Ishikawa (cell line): Measurements from ENCODE around the gene TMEM181.

Experiments
- CEBPB ChIP-seq: IDR thresholded peaks from 2 replicates; pipeline ENCODE4 v1.6.1; 2012
- CREB1 ChIP-seq: IDR thresholded peaks from 2 replicates; pipeline ENCODE4 v1.6.1; 2012; ENCODE audit warnings: low read depth
- EGR1 ChIP-seq: IDR thresholded peaks from 2 replicates; pipeline ENCODE4 v1.6.1; 2012
- EP300 ChIP-seq: IDR thresholded peaks from 2 replicates; pipeline ENCODE4 v1.6.1; 2012; ENCODE audit warnings: borderline replicate concordance
- FOXM1 ChIP-seq: IDR thresholded peaks from 2 replicates; pipeline ENCODE4 v1.6.1; 2012; ENCODE audit warnings: low read depth, borderline replicate concordance
- NFIC ChIP-seq: IDR thresholded peaks from 2 replicates; pipeline ENCODE4 v1.6.1; 2012
- RAD21 ChIP-seq: IDR thresholded peaks from 2 replicates; pipeline ENCODE4 v1.6.1; 2012; ENCODE audit warnings: low read depth
- TAF1 ChIP-seq: IDR thresholded peaks from 2 replicates; pipeline ENCODE4 v1.6.1; 2012; ENCODE audit warnings: low read depth, mild to moderate bottlenecking
- TCF12 ChIP-seq: IDR thresholded peaks from 2 replicates; pipeline ENCODE4 v1.6.1; 2012; ENCODE audit warnings: low read depth
- TEAD4 ChIP-seq: IDR thresholded peaks from 2 replicates; pipeline ENCODE4 v1.6.1; 2012
- YY1 ChIP-seq: IDR thresholded peaks from 2 replicates; pipeline ENCODE4 v1.6.1; 2012; ENCODE audit warnings: low read depth
- ZBTB7A ChIP-seq: IDR thresholded peaks from 2 replicates; pipeline ENCODE4 v1.6.1; 2012; ENCODE audit warnings: low read depth
- TF ChIP-seq, protein P1 (sequence below): IDR thresholded peaks from 2 replicates; pipeline ENCODE4 v1.6.1; 2012
- TF ChIP-seq, protein P2 (sequence below): IDR thresholded peaks from 2 replicates; pipeline ENCODE4 v1.6.1; 2012
- TF ChIP-seq, protein P3 (sequence below): IDR thresholded peaks from 2 replicates; pipeline ENCODE4 v1.6.1; 2012; ENCODE audit warnings: low read depth, mild to moderate bottlenecking

TMEM181 gene

DNA sequence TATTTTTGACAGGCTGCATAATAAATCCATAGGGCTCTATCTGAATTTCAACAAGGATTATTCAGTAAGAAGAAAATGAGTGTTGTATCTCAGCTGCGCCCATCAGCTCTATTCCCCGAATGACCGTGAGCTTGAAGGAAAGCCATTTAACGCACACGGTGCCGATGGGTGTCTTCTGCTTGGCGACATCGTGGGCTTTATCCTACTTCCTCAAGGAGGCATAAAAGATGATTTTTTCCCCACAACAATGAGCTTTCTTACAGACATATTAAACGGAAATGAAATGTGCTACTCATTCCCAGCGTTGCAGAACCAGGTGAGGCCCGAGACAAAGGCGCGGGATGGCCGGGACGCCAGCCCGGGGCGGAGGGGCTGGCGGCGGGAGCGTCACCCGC, 83.9 kb downstream of the TMEM181 start:
- TF ChIP-seq, protein P1, sequence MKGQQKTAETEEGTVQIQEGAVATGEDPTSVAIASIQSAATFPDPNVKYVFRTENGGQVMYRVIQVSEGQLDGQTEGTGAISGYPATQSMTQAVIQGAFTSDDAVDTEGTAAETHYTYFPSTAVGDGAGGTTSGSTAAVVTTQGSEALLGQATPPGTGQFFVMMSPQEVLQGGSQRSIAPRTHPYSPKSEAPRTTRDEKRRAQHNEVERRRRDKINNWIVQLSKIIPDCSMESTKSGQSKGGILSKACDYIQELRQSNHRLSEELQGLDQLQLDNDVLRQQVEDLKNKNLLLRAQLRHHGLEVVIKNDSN = no peak
- TF ChIP-seq, protein P2, sequence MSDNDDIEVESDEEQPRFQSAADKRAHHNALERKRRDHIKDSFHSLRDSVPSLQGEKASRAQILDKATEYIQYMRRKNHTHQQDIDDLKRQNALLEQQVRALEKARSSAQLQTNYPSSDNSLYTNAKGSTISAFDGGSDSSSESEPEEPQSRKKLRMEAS = no peak
- TF ChIP-seq TCF12 (no peak), TAF1 (no peak), NFIC (no peak), YY1 (no peak), TEAD4 (no peak), CEBPB (no peak), FOXM1 (no peak)

DNA sequence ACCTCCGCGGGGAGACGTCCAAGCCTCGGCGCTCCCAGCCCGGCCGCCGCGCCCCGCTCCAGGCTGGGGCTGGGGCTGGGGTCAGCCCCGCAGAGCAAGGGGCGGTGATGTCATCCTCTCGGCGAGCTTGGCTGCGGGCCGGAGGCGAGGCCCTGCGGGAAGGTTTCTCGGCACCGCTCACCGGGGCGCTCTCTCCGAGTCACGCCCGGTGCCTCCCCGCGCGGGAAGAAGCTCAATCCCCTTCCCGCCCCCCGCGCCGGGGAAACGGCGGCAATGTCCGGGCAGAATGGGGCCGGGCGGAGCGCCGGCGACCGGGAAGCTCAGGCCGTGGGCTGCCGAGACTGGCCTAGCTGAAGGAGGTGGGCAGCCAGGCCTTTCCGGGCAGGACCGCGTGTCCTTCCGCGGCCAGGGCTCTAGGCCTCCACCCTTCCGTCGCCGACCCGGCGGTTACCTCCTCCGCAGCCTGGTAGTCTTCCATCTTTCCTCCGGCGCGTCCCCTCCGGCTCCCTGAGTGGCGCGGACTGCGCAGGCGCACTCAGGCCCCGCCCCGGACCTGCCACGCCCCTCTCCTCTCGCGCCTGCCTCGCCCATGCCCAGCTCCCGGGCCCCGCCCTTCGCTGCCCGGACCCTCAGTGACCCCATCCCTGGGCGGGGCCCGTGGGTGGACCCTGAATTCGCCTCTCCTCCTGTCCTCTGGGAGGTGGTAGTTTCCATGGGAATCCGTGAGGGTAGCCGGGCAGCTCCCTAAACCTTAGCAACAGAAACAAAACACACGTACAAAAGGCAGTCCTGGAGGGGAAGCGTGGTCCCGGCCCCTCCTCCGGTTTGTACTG, 84.6 kb downstream of the TMEM181 start, which contains the start of gene DYNLT1:
TSS of gene DYNLT1 (minus strand) at position 513 of the 833 bp plus-strand sequence. CDS start at position 478, 35 bp downstream.
- TF ChIP-seq CEBPB (no peak), TAF1 (peak; percentile 86), TEAD4 (no peak; the same call in 1 of the 2 replicates), CREB1 (no peak), YY1 (peak; percentile 85), TCF12 (no peak), EGR1 (peak; percentile 11; the same call in 1 of the 2 replicates), ZBTB7A (peak; percentile 95)
- TF ChIP-seq, protein P2 = peak; percentile 70
- TF ChIP-seq, protein P1 = 0 out of 2 replicates have a peak, but pooled peaks have one; percentile 10

DNA sequence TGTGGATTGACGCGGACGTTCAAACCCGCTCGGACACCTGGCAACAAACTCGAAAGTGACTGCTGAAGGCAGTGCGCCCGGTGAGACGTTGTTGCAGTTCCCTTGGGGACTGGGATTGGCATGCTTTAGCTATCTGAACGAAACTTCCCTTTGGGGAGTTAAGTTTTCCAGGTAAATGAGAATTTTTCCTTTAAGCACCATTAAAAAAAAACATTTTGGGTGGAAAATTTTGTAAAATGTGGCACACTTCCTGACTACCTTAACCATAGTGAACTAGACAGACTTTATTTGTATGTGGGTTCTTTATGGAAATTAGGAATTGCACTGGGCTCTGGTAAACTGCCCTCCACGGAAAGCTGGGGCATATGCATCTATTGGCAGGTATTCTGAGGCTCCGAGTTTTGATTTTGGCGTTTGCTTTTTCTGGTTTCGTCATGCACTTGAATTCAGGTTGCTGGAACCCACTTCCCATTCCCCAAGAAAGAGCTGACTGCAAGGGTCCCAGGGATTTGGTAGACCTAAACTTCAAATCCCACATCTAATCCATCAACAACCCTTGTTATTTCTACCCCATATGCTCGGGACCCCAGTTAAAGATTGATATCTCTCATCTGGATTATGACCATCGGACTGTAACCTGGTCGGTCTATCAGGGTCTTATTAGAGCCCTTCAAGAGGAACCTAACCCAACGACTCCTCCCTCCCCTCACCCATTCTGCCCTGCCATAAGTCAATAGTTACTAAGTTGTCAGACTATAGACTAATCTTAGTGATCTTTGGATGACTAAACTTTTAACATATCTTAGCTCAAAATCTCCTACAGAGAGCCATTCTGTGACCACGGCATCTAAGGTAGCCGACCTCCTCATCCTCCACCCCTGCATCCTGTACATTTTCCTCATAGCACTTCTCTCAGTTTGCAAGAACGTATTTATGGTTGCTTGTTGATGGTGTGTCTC, 85.5 kb downstream of the TMEM181 start:
- no peak for TF ChIP-seq EGR1
- TF ChIP-seq, protein P1 = no peak
- TF ChIP-seq EP300 = no peak
- TF ChIP-seq, protein P3, sequence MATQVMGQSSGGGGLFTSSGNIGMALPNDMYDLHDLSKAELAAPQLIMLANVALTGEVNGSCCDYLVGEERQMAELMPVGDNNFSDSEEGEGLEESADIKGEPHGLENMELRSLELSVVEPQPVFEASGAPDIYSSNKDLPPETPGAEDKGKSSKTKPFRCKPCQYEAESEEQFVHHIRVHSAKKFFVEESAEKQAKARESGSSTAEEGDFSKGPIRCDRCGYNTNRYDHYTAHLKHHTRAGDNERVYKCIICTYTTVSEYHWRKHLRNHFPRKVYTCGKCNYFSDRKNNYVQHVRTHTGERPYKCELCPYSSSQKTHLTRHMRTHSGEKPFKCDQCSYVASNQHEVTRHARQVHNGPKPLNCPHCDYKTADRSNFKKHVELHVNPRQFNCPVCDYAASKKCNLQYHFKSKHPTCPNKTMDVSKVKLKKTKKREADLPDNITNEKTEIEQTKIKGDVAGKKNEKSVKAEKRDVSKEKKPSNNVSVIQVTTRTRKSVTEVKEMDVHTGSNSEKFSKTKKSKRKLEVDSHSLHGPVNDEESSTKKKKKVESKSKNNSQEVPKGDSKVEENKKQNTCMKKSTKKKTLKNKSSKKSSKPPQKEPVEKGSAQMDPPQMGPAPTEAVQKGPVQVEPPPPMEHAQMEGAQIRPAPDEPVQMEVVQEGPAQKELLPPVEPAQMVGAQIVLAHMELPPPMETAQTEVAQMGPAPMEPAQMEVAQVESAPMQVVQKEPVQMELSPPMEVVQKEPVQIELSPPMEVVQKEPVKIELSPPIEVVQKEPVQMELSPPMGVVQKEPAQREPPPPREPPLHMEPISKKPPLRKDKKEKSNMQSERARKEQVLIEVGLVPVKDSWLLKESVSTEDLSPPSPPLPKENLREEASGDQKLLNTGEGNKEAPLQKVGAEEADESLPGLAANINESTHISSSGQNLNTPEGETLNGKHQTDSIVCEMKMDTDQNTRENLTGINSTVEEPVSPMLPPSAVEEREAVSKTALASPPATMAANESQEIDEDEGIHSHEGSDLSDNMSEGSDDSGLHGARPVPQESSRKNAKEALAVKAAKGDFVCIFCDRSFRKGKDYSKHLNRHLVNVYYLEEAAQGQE = no peak
- no peak for TF ChIP-seq YY1
- TF ChIP-seq CEBPB = no peak
- TF ChIP-seq ZBTB7A = no peak
- no peak for TF ChIP-seq TCF12
- no peak for TF ChIP-seq RAD21

DNA sequence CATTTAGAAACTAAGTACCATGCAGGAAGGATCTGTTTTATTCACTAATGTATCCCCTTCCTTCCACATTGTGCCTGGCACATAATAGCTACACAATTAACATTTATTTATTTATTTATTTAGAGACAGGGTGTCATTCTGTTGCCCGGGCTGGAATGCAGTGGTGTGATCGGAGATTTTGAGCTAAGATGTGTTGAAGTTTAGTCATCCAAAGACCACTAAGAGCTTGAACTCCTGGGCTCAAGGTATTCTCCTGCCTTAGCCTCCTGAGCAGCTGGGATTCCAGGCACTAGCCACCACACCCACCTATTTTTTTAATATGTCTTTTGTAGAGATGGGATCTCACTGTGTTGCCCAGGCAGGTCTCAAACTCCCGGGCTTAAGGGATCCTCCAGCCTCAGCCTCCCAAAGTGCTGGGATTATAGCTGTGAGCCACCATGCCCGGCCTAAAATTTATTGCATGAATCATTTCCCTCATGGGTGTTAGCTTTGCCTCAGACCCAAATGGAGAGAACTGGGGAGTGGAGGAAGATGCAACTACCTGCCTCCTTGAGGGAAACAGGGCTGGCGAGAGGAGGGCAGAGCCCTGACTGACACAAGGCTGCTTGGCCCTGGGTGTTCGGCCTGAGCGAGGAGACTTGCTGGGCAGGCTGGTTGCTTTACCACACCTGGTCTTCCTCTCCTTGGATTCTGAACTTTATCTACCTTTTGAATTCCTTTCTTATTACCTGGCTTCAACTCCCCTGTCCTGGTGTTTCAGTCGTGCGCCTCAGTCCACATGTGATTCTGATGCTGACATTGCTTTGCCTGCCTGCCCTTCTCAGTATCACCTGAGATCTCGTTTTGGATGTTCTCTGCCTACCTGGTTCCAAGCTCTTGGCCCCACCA, 86.4 kb downstream of the TMEM181 start:
- no peak for TF ChIP-seq TCF12
- TF ChIP-seq, protein P1 = no peak
- TF ChIP-seq TAF1 = no peak
- no peak for TF ChIP-seq CEBPB
- TF ChIP-seq, protein P3 = no peak
- TF ChIP-seq EP300 = no peak
- TF ChIP-seq NFIC = no peak
- no peak for TF ChIP-seq YY1
- no peak for TF ChIP-seq CREB1
- TF ChIP-seq, protein P2 = no peak
- no peak for TF ChIP-seq RAD21
- TF ChIP-seq EGR1 = no peak
- no peak for TF ChIP-seq ZBTB7A
- TF ChIP-seq TEAD4 = no peak
- TF ChIP-seq FOXM1 = no peak
